ENCODE measurements around the gene TEKTIP1.

GRCh38 chr19:3589949-3590348, 51.0 kb downstream of the TEKTIP1 start:
- TF ChIP-seq CTCF (conservative IDR thresholded peaks at IDR 0.05 in 1 of 2, IDR thresholded peaks at IDR 0.05 in 1 of 2; ENCODE audit: extremely low read depth in 1 of 2, insufficient read depth in 1 of 2, low read depth in 1 of 2, low read length in 2 of 2) = no peak
- TF ChIP-seq EZH2 (IDR thresholded peaks at IDR 0.05; ENCODE audit: borderline replicate concordance, low read length) = no peak
